SU-DHL-6 (cell line): Measurements from ENCODE around the gene SYPL1.

ENCODE experiments used
- CTCF ChIP-seq: fragments of 200-600 bp; sonication (generic); IDR thresholded peaks from one replicate; pipeline ENCODE4 v1.5.1; 2017; ENCODE audit warnings: antibody characterized with exemption, mild to moderate bottlenecking, low read length, moderate library complexity; ENCODE audit not compliant: insufficient read depth, poor library complexity, severe bottlenecking
- EZH2phosphoT487 ChIP-seq: fragments of 200-600 bp; sonication (generic), shearing (Covaris generic); conservative IDR thresholded peaks from 2 replicates; pipeline ENCODE4 v1.6.1; 2018; ENCODE audit warnings: mild to moderate bottlenecking, antibody characterized with exemption, low read length, moderate library complexity, mixed read lengths

GRCh38 chr7:106088014-106088413 lies 24.1 kb downstream of the SYPL1 start:
- TF ChIP-seq CTCF (no peak), EZH2phosphoT487 (no peak)
